ENCODE results near the gene NPR2.

Gene NPR2

GRCh38 chr9:35766997-35767396, 24.4 kb upstream of the NPR2 start:
- no peak for FAIRE-seq

GRCh38 chr9:35767458-35767857, 23.9 kb upstream of the NPR2 start:
- FAIRE-seq = no peak

- no peak for FAIRE-seq
These were observed 21.6 kb upstream of the NPR2 start for GRCh38 chr9:35769763-35770162.

GRCh38 chr9:35771075-35771433, 20.3 kb upstream of the NPR2 start:
- FAIRE-seq = no peak

- FAIRE-seq = no peak
These were observed 19.9 kb upstream of the NPR2 start for GRCh38 chr9:35771534-35771933.

GRCh38 chr9:35771943-35772342, 19.4 kb upstream of the NPR2 start:
- no peak for FAIRE-seq

GRCh38 chr9:35774907-35775635, 16.3 kb upstream of the NPR2 start:
- FAIRE-seq = no peak

GRCh38 chr9:35776018-35776417, 15.4 kb upstream of the NPR2 start:
- FAIRE-seq = no peak

- no peak for FAIRE-seq
These were observed 12.9 kb upstream of the NPR2 start for GRCh38 chr9:35778496-35778895.

- no peak for FAIRE-seq
These were observed 10.3 kb upstream of the NPR2 start for GRCh38 chr9:35781066-35781465.

GRCh38 chr9:35783418-35783817, 8.0 kb upstream of the NPR2 start:
- FAIRE-seq = no peak

GRCh38 chr9:35789541-35789940, 1.9 kb upstream of the NPR2 start:
- no peak for FAIRE-seq

GRCh38 chr9:35790025-35790384, 1.4 kb upstream of the NPR2 start:
- no peak for FAIRE-seq

- FAIRE-seq = peak; percentile 70
These were observed 750 bp upstream of the NPR2 start for GRCh38 chr9:35790385-35791296.

GRCh38 chr9:35792024-35792813, 828 bp downstream of the NPR2 start:
- FAIRE-seq = no peak

- no peak for FAIRE-seq
These were observed 1.4 kb downstream of the NPR2 start for GRCh38 chr9:35792826-35793225.

GRCh38 chr9:35793461-35793860, 2.1 kb downstream of the NPR2 start:
- FAIRE-seq = no peak

- no peak for FAIRE-seq
These were observed 4.3 kb downstream of the NPR2 start for GRCh38 chr9:35795695-35796094.

GRCh38 chr9:35797311-35798109, 6.1 kb downstream of the NPR2 start:
- FAIRE-seq = no peak

GRCh38 chr9:35798658-35799374, 7.4 kb downstream of the NPR2 start:
- no peak for FAIRE-seq

GRCh38 chr9:35800530-35800929, 9.1 kb downstream of the NPR2 start:
- no peak for FAIRE-seq

Data from endometrium (tissue), 2 donors.